ENCODE data around the gene TNFRSF4. TPM values are rescaled to one million over a fixed set of nuclear protein-coding genes. Genes with fewer than 3 reads are reported as not detected.

Gene TNFRSF4
- total RNA-seq, 4 donors from 2014 or later, result 0.50 to 2.1 (median 0.93) TPM

DNA sequence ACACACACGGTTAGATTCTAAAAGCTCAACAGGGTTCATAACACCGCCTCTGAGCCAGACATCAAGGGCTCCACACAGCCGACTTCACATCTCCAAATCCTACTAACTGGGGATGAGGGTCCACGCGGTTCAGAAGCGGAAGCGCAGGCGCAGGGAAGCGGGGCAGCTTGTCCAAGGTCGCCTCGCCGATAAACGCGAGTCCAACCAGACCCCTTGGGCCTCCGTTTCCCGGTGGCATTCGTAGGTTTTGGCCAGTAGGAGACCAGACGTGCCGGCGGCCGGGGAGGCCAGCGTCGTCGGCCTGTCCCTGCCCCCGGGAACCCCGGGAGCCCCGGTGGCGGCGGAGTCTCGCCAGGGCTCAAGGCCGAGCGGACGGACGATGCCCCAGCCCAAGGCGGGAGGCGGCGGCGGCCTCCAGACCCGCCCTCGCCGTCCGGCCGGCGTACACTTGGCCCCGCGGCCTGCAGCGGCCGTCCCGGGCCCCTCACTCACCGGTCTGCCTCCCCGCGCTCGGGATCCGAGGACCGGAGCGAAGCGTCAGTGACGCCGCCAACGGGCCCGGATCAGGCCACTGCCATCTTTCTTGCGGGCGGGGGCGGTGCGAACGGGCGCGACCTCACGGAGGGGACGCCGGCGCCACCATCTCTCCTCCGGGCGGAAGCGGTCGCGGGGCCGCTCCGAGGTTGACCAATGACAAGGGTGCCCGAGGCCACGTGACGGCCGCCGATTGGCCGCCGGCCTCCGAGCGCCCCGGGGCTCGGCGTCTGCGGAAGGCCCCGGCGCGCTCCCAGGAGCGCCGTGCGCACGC lies 17.7 kb upstream of the TNFRSF4 start, which contains the start of gene SDF4:
TSS of gene SDF4 (minus strand) at position 602 of the 808 bp plus-strand sequence. CDS start 3,229 bp downstream, outside the sequence.
- Histone ChIP-seq H3K27ac (replicated peaks in 1 of 4) (peak within 1 kb of the TSS; percentile 89 to 97 (median 94)), H3K4me1 (peaks cover 32 to 68% (median 50%) of the 10 kb centered on the region in 4 donors), H3K4me3 (peak within 1 kb of the TSS; percentile 81 to 98 (median 92)), H3K9me3 (no peaks in the 10 kb centered on the region), H3K27me3 (no peaks in the 10 kb centered on the region), H3K36me3 (peaks cover 16 to 46% (median 33%) of the 10 kb centered on the region in 4 donors)
- peak; percentile 99 for DNase-seq (ENCODE audit: extremely low spot score)
- intact Hi-C loops (cut with DNase I), result loop anchor here (5.0 kb wide), 2 partner anchors 41 to 109 kb away; partner anchors contain the start of gene UBE2J2
- TF ChIP-seq POLR2A (IDR thresholded peaks at IDR 0.05; ENCODE audit: low read depth), result peak; percentile 48
- TF ChIP-seq, protein P1, sequence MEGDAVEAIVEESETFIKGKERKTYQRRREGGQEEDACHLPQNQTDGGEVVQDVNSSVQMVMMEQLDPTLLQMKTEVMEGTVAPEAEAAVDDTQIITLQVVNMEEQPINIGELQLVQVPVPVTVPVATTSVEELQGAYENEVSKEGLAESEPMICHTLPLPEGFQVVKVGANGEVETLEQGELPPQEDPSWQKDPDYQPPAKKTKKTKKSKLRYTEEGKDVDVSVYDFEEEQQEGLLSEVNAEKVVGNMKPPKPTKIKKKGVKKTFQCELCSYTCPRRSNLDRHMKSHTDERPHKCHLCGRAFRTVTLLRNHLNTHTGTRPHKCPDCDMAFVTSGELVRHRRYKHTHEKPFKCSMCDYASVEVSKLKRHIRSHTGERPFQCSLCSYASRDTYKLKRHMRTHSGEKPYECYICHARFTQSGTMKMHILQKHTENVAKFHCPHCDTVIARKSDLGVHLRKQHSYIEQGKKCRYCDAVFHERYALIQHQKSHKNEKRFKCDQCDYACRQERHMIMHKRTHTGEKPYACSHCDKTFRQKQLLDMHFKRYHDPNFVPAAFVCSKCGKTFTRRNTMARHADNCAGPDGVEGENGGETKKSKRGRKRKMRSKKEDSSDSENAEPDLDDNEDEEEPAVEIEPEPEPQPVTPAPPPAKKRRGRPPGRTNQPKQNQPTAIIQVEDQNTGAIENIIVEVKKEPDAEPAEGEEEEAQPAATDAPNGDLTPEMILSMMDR (IDR thresholded peaks at IDR 0.05), result no peak
- peak; percentile 73 to 76 for TF ChIP-seq POLR2AphosphoS5 (IDR thresholded peaks at IDR 0.05)
- 2% methylated on average over 19 of the region's 99 CpGs for WGBS

DNA sequence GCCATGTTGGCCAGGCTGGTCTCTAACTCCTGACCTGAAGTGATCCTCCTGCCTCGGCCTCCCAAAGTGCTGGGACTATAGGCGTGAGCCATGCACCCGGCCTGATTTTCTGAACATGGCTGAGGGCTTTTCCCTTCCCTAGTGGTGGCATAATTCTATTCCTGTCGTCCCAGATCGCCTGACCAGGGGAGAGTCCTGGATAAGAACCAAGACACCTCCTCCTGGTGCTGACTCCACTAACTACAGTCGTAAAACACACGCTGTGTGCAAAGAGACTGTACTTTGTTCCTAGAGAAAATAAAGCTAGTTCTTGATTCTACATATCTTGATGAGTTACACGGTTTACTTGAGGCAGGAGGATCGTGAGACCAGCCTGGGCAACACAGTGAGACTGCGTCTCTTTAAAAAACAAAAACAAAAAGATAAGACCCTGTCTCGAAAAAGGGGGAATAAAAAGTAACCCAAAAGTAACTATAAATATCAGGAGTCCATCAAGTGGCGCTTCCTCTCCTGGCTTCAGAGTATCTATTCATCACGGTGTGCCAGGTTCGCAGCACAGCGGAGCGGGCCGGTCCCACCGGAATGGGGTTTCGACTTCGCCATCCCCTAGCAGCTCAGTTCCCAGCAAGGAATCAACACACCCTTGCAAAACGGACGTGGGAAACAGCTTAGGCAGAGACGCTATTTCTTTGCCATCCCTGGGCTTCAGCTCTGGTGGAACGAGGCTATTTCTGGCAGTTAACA lies 16.9 kb upstream of the TNFRSF4 start:
- Histone ChIP-seq H3K4me1 (peaks cover 32 to 72% (median 53%) of the 10 kb centered on the region in 4 donors), H3K27ac (replicated peaks in 1 of 4) (peak overlapping the region; percentile 89 to 97 (median 94)), H3K9me3 (no peaks in the 10 kb centered on the region), H3K36me3 (peaks cover 20 to 54% (median 40%) of the 10 kb centered on the region in 4 donors), H3K27me3 (no peaks in the 10 kb centered on the region), H3K4me3 (peak overlapping the region; percentile 81 to 98 (median 92))
- DNase-seq (ENCODE audit: extremely low spot score), result no peak
- intact Hi-C loops (cut with DNase I), result loop anchor here (5.0 kb wide), 2 partner anchors 41 to 109 kb away; partner anchors contain the start of gene UBE2J2
- 15% methylated on average over 24 of the region's 24 CpGs for WGBS
- no peak for TF ChIP-seq POLR2AphosphoS5 (IDR thresholded peaks at IDR 0.05)
- no peak for TF ChIP-seq POLR2A (IDR thresholded peaks at IDR 0.05; ENCODE audit: low read depth)
- TF ChIP-seq, protein P1 (IDR thresholded peaks at IDR 0.05), result no peak
- TF ChIP-seq EP300 (IDR thresholded peaks at IDR 0.05), result no peak

- DNase-seq (ENCODE audit: extremely low spot score), result no peak
- Histone ChIP-seq H3K36me3 (peaks cover 24 to 57% (median 45%) of the 10 kb centered on the region in 4 donors), H3K4me3 (peak overlapping the region; percentile 24 to 98 (median 85)), H3K4me1 (peaks cover 32 to 73% (median 53%) of the 10 kb centered on the region in 4 donors), H3K27ac (replicated peaks in 1 of 4) (no peak overlapping the region), H3K9me3 (no peaks in the 10 kb centered on the region), H3K27me3 (no peaks in the 10 kb centered on the region)
- intact Hi-C loops (cut with DNase I), result loop anchor here (5.0 kb wide), 2 partner anchors 43 to 107 kb away; partner anchors contain the start of gene UBE2J2
- WGBS, result 84% methylated on average over 18 of the region's 19 CpGs
- no peak for TF ChIP-seq EP300 (IDR thresholded peaks at IDR 0.05)
- TF ChIP-seq, protein P1 (IDR thresholded peaks at IDR 0.05), result no peak
- no peak for TF ChIP-seq POLR2A (IDR thresholded peaks at IDR 0.05; ENCODE audit: low read depth)
- no peak for TF ChIP-seq POLR2AphosphoS5 (IDR thresholded peaks at IDR 0.05)
These were observed 15.8 kb upstream of the TNFRSF4 start for GRCh38 chr1:1229770-1230169.

DNA sequence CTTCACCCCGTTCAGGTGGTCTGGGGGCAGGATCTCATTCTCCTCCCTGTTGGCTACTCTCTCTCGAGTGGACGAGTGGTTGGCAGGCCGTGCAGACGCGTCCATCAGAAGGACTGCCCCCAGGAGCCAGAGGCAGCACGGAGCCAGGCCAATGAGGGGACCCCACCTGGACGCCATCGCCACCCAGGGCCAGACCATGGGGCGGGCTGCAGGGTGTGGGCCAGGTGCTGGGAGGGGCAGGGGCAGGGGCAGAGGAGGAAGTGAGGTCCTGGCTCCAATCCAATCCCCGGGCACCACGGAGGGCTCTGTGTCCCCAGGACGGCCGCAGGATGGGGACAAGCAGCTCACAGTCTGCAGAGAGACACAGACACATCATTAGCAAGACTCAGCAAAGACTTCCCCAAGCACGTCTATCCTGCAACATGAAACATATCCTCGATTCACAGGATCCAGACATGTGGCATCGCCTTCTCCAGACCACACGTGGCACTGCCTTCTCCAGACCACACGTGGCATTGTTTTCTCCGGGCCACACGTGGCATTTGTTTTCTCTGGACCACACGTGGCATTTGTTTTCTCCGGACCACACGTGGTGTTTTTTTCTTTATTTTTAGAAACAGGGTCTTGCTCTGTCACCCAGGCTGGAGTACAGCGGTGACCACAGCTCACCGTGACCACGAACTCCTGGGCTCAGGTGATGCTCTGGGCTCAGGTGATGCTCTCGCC lies 14.8 kb upstream of the TNFRSF4 start:
- TF ChIP-seq EP300 (IDR thresholded peaks at IDR 0.05), result no peak
- TF ChIP-seq POLR2AphosphoS5 (IDR thresholded peaks at IDR 0.05), result no peak
- no peak for TF ChIP-seq POLR2A (IDR thresholded peaks at IDR 0.05; ENCODE audit: low read depth)
- TF ChIP-seq, protein P1 (IDR thresholded peaks at IDR 0.05), result no peak
- DNase-seq (ENCODE audit: extremely low spot score), result no peak
- Histone ChIP-seq H3K36me3 (peaks cover 27 to 58% (median 52%) of the 10 kb centered on the region in 4 donors), H3K4me1 (peaks cover 32 to 67% (median 51%) of the 10 kb centered on the region in 4 donors), H3K4me3 (no peak overlapping the region), H3K9me3 (no peaks in the 10 kb centered on the region), H3K27ac (replicated peaks in 1 of 4) (no peak overlapping the region), H3K27me3 (no peaks in the 10 kb centered on the region)
- 81% methylated on average over 23 of the region's 28 CpGs for WGBS
- intact Hi-C loops (cut with DNase I), result no loop called here

Data from esophagus muscularis mucosa (tissue), 4 donors.